Keratinocyte (primary cell): ENCODE data around the gene ALDH1L1.

ENCODE experiments used
- EZH2 ChIP-seq: IDR thresholded peaks from one replicate; pipeline ENCODE4 v1.6.1; 2012; ENCODE audit warnings: inconsistent platforms, mild to moderate bottlenecking, low read length, moderate library complexity
- TF ChIP-seq, protein P1 (sequence below), 3 experiments: IDR thresholded peaks in 1 of 3; conservative IDR thresholded peaks in 1 of 3; optimal IDR thresholded peaks in 1 of 3; 2 replicates in 2 of 3; 3 replicates in 1 of 3; pipeline versions ENCODE3 to v1.5.1; 2011; ENCODE audit warnings: low read length in 3 of 3, mild to moderate bottlenecking in 3 of 3, moderate library complexity in 2 of 3, control low read depth in 1 of 3, inconsistent platforms in 1 of 3; ENCODE audit not compliant: insufficient read depth in 2 of 3; ENCODE audit errors: extremely low read depth in 1 of 3

DNA sequence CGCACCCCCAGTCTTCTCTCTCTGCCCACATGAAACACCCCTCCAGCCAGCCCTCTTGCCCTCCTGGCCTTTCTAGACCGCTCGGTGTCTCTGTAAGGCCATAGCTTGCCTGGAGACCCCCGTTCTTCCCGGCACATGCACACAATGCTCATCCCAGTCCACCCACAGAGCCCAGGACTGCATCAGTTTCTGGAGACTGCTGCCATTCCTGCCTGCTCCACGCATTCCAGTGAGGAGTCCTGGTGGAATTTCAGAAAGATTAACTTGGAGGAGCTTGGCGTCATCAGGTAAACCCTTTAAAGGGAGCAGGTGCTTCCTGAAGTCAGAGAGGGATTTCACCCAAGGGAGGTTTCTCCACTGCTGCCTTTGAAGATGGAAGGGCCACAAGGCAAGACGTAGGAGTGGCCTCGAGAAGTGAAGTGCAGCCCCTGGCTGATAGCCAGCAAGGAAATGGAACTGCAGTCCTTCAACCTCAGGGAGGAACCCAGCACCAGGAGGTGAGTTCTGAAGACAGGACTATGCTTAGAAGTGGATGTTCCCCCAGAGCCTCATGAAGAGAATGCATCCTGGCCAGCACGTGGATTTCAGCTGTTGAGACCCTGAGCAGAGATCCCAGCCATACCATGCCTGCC, 115.6 kb downstream of the ALDH1L1 start:
- no peak for TF ChIP-seq EZH2
- TF ChIP-seq, protein P1, sequence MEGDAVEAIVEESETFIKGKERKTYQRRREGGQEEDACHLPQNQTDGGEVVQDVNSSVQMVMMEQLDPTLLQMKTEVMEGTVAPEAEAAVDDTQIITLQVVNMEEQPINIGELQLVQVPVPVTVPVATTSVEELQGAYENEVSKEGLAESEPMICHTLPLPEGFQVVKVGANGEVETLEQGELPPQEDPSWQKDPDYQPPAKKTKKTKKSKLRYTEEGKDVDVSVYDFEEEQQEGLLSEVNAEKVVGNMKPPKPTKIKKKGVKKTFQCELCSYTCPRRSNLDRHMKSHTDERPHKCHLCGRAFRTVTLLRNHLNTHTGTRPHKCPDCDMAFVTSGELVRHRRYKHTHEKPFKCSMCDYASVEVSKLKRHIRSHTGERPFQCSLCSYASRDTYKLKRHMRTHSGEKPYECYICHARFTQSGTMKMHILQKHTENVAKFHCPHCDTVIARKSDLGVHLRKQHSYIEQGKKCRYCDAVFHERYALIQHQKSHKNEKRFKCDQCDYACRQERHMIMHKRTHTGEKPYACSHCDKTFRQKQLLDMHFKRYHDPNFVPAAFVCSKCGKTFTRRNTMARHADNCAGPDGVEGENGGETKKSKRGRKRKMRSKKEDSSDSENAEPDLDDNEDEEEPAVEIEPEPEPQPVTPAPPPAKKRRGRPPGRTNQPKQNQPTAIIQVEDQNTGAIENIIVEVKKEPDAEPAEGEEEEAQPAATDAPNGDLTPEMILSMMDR (optimal IDR thresholded peaks at IDR 0.05 in 1 of 3, IDR thresholded peaks at IDR 0.05 in 1 of 3, conservative IDR thresholded peaks at IDR 0.05 in 1 of 3; ENCODE audit: extremely low read depth in 1 of 3, insufficient read depth in 2 of 3, low read length in 3 of 3) = no peak
